ENCODE measurements around the gene TACR1.

- TF ChIP-seq POLR2A (IDR thresholded peaks at IDR 0.05) = no peak
- TF ChIP-seq, protein P1, sequence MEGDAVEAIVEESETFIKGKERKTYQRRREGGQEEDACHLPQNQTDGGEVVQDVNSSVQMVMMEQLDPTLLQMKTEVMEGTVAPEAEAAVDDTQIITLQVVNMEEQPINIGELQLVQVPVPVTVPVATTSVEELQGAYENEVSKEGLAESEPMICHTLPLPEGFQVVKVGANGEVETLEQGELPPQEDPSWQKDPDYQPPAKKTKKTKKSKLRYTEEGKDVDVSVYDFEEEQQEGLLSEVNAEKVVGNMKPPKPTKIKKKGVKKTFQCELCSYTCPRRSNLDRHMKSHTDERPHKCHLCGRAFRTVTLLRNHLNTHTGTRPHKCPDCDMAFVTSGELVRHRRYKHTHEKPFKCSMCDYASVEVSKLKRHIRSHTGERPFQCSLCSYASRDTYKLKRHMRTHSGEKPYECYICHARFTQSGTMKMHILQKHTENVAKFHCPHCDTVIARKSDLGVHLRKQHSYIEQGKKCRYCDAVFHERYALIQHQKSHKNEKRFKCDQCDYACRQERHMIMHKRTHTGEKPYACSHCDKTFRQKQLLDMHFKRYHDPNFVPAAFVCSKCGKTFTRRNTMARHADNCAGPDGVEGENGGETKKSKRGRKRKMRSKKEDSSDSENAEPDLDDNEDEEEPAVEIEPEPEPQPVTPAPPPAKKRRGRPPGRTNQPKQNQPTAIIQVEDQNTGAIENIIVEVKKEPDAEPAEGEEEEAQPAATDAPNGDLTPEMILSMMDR (IDR thresholded peaks at IDR 0.05) = no peak
Observed at GRCh38 chr2:74999468-74999867, 199.9 kb downstream of the TACR1 start.

Measured in esophagus squamous epithelium (tissue), 4 donors.